ENCODE results near the gene SNRNP25. TPM values are rescaled to one million over a fixed set of nuclear protein-coding genes. Genes with fewer than 3 reads are reported as not detected.

SNRNP25 gene
- total and polyA plus RNA-seq, 9 of the 15 experiments (the other 6 are each of a cell fraction or from before 2014, with no cell fraction given) = 59.0 to 176 (median 108) TPM

DNA sequence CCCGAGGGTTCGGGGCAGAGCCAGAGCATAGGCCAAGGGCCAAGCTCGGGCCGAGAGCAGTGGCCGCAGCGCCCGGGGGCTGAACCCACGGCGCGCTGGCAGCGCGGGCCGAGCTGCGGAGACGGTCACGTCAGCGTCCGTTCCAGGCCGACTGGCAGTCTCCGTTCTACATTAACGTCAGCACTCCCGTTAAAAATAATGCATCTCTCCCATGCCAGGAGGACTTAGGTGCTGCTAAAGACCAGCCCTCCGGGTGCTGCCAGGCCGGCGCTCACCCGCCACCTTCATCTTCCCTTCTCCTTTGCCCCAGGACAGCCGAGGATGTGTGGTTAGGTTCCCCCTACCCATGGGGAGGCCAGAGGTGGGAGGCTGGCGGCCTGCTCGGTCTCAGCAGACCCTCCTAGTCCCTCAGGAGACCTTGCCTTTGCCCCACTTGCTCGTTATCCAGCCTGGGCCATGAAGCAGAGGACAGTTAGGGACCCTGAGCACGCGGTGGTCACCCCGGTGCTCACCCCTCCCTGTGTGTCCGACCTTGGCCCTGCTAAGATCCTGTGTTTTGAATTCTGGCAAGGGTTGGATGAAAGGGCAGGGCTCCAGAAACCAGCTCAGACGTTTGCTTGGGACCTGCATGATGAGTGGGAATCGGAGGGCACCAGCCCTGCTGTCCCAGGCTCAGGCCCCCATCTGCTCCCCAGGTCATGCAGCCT is 25.0 kb downstream of the SNRNP25 start:
- Histone ChIP-seq H3K27me3 (ENCODE audit: control insufficient read depth in 2 of 2, insufficient read depth in 2 of 2, low read length in 2 of 2) (no peaks in the 10 kb centered on the region), H3K36me3 (ENCODE audit: control insufficient read depth, insufficient read depth, low read length) (peaks cover 29% of the 10 kb centered on the region; the same call in 2 of the 3 replicates), H3K79me2 (ENCODE audit: control insufficient read depth, insufficient read depth, low read length) (peaks cover 29% of the 10 kb centered on the region), H2AFZ (ENCODE audit: low read depth, low read length) (peak overlapping the region; percentile 76; the same call in 1 of the 2 replicates), H3K9me3 (replicated peaks; ENCODE audit: control insufficient read depth, insufficient read depth, low read depth, low read length) (no peaks in the 10 kb centered on the region), H3K4me3 (peak overlapping the region; percentile 93), H3K9me1 (ENCODE audit: control insufficient read depth, insufficient read depth, low read length) (peaks cover 5% of the 10 kb centered on the region), H3K4me2 (ENCODE audit: insufficient read depth, low read length) (peak overlapping the region; percentile 88), H3K9ac (ENCODE audit: insufficient read depth in 1 of 2, low read depth in 2 of 2, low read length in 2 of 2) (peak overlapping the region; percentile 89 to 100), H4K20me1 (replicated peaks; ENCODE audit: control insufficient read depth, insufficient read depth, low read length) (no peaks in the 10 kb centered on the region; the same call in 1 of the 2 replicates), H3K4me1 (replicated peaks in 1 of 2; ENCODE audit: control insufficient read depth in 2 of 2, insufficient read depth in 2 of 2, low read length in 2 of 2) (peaks cover 27 to 70% of the 10 kb centered on the region in 2 experiments), H3K27ac (ENCODE audit: extremely low read depth, low read depth, low read length) (peak overlapping the region; percentile 89)
- FAIRE-seq (peak; percentile 48), ATAC-seq (no peak), DNase-seq (ENCODE audit: extremely low read depth in 1 of 4, low spot score in 3 of 4) (peak in 1 of 4 experiments; percentile 28)
- in situ Hi-C loops (cut with MboI) = no loop called here
- ChIA-PET POLR2A (interaction anchor here (0.9 to 2.0 kb wide), 6 partner anchors 12 to 44 kb away, joined by 3 to 11 read pairs (median 4); no protein-coding TSS in a partner anchor), CTCF (ENCODE audit: low intra/inter-chr PET ratio) (interaction anchor here (1.0 kb wide), 1 partner anchor 18 kb away, joined by 3 read pairs; no protein-coding TSS in a partner anchor)
- intact Hi-C loops (cut with micrococcal nuclease) = no loop called here
- BruUV-seq (replicated peaks) = TSS peak; percentile 57
- 2% methylated on average over 35 of the region's 36 CpGs for WGBS (ENCODE audit: insufficient coverage, low coverage, missing lambda C conversion rate)
- TF ChIP-seq RBBP5 (IDR thresholded peaks at IDR 0.05; ENCODE audit: borderline replicate concordance, insufficient read depth, low read length, poor library complexity, severe bottlenecking) = peak; percentile 47
- TF ChIP-seq CCNT2 (IDR thresholded peaks at IDR 0.05; ENCODE audit: borderline replicate concordance, extremely low read depth, insufficient read length, low read depth, low read length) = peak; percentile 2
- TF ChIP-seq FOXK1 (CRISPR knock-in tag; IDR thresholded peaks at IDR 0.05; ENCODE audit: borderline replicate concordance) = 0 out of 2 replicates have a peak, but pooled peaks have one; percentile 60
- TF ChIP-seq, protein P1, sequence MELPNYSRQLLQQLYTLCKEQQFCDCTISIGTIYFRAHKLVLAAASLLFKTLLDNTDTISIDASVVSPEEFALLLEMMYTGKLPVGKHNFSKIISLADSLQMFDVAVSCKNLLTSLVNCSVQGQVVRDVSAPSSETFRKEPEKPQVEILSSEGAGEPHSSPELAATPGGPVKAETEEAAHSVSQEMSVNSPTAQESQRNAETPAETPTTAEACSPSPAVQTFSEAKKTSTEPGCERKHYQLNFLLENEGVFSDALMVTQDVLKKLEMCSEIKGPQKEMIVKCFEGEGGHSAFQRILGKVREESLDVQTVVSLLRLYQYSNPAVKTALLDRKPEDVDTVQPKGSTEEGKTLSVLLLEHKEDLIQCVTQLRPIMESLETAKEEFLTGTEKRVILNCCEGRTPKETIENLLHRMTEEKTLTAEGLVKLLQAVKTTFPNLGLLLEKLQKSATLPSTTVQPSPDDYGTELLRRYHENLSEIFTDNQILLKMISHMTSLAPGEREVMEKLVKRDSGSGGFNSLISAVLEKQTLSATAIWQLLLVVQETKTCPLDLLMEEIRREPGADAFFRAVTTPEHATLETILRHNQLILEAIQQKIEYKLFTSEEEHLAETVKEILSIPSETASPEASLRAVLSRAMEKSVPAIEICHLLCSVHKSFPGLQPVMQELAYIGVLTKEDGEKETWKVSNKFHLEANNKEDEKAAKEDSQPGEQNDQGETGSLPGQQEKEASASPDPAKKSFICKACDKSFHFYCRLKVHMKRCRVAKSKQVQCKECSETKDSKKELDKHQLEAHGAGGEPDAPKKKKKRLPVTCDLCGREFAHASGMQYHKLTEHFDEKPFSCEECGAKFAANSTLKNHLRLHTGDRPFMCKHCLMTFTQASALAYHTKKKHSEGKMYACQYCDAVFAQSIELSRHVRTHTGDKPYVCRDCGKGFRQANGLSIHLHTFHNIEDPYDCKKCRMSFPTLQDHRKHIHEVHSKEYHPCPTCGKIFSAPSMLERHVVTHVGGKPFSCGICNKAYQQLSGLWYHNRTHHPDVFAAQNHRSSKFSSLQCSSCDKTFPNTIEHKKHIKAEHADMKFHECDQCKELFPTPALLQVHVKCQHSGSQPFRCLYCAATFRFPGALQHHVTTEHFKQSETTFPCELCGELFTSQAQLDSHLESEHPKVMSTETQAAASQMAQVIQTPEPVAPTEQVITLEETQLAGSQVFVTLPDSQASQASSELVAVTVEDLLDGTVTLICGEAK (IDR thresholded peaks at IDR 0.05) = peak; percentile 47; the same call in 1 of the 2 replicates
- TF ChIP-seq, protein P1 (CRISPR knock-in tag; IDR thresholded peaks at IDR 0.05) = no peak
- no peak for TF ChIP-seq NR2C2 (CRISPR knock-in tag; IDR thresholded peaks at IDR 0.05)
- TF ChIP-seq NR2C2 (tag; IDR thresholded peaks at IDR 0.05) = peak; percentile 24; the same call in 1 of the 2 replicates
- TF ChIP-seq CHD1 (IDR thresholded peaks at IDR 0.05; ENCODE audit: low read length) = peak; percentile 90
- TF ChIP-seq FIP1L1 (IDR thresholded peaks at IDR 0.05; ENCODE audit: low read depth, low read length, poor library complexity, severe bottlenecking) = peak; percentile 6
- TF ChIP-seq ZNF511 (CRISPR knock-in tag; IDR thresholded peaks at IDR 0.05) = no peak
- TF ChIP-seq POLR2G (IDR thresholded peaks at IDR 0.05; ENCODE audit: low read depth, low read length) = peak; percentile 53
